Measurements from ENCODE around the gene EFNA1.

DNA sequence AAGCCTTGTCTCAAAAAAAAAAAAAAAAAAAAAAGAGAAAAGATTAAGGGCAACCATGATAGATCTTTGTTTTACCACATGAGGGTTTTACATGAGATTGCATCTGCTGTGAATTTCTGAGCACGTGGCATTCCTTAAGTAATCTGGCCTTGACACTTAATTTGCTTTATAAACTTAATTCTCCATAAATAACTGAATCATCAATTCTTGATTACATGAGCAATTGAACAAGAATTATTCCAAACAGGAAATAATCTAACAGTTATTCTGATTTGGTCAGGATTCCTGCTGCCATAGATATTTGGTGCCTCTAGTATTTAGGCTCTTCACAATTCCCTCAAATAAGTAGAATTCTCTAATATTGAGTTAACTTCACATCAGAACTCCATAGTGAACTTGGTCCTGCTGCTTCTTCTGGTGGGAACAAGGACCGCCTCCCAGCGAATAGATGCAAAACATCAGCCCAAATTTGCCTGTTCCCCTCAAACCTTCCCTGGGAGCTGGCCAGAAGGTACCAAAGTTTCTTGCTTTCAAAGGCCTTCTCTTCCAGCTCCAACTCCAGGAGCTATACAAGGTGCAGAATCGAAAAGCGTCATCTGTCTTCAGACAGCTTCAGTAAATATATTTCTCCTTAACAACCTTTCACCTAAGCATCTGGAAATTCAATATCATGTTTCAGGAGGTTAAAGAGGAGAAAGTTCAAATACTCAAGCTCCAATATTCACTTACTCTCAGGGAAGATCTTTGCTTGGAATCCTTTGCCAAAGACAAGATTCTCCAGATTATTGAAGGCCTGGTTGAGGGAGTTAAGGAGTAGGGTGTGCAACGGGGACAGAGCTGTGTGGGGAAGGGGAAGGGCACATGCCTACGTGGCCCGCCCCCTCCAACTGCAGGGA, 44.4 kb downstream of the EFNA1 start:
- TF ChIP-seq, protein P1, sequence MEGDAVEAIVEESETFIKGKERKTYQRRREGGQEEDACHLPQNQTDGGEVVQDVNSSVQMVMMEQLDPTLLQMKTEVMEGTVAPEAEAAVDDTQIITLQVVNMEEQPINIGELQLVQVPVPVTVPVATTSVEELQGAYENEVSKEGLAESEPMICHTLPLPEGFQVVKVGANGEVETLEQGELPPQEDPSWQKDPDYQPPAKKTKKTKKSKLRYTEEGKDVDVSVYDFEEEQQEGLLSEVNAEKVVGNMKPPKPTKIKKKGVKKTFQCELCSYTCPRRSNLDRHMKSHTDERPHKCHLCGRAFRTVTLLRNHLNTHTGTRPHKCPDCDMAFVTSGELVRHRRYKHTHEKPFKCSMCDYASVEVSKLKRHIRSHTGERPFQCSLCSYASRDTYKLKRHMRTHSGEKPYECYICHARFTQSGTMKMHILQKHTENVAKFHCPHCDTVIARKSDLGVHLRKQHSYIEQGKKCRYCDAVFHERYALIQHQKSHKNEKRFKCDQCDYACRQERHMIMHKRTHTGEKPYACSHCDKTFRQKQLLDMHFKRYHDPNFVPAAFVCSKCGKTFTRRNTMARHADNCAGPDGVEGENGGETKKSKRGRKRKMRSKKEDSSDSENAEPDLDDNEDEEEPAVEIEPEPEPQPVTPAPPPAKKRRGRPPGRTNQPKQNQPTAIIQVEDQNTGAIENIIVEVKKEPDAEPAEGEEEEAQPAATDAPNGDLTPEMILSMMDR (IDR thresholded peaks at IDR 0.05): no peak
- TF ChIP-seq EZH2phosphoT487 (IDR thresholded peaks at IDR 0.05) (no peak), EZH2 (IDR thresholded peaks at IDR 0.05) (no peak)

Measured in neural progenitor cell (in vitro differentiated cells).